Left lung (tissue), 10 donors: Measurements from ENCODE around the gene DHX35. TPM values are rescaled to one million over a fixed set of nuclear protein-coding genes. Genes with fewer than 3 reads are reported as not detected.
"Not testable (repeated sequence)": the region's sequence is repeated elsewhere in the genome, so short reads cannot be mapped to it uniquely, and the experiment has no call there.

ENCODE experiments used
- ATAC-seq: fragments of 200-7000 bp; cut with Tn5 transposase; one replicate; pipeline ENCODE4 v1.9.1; 2020; ENCODE audit warnings: moderate library complexity
- DNase-seq, 4 donors: peaks; one replicate each; pipeline ENCODE4 v3.0.0-alpha.2; 2013 to 2020
- H3K27ac ChIP-seq, 2 donors: fragments of 200-600 bp; sonication (generic) in 1 of 2; one replicate each; pipeline versions ENCODE4 v1.5.0 to v1.8.0; 2020 to 2021
- H3K27me3 ChIP-seq, 2 donors: fragments of 200-600 bp; sonication (generic) in 1 of 2; one replicate each; pipeline versions ENCODE4 v1.5.0 to v1.8.0; 2020 to 2021
- H3K36me3 ChIP-seq, 2 donors: fragments of 200-600 bp; sonication (generic) in 1 of 2; one replicate each; pipeline versions ENCODE4 v1.5.0 to v1.8.0; 2020 to 2021
- H3K4me1 ChIP-seq, 2 donors: fragments of 200-600 bp; one replicate each; pipeline ENCODE4 v1.8.0; 2021
- H3K4me3 ChIP-seq, 2 donors: fragments of 200-600 bp; sonication (generic) in 1 of 2; one replicate each; pipeline versions ENCODE4 v1.5.0 to v1.8.0; 2020 to 2021; ENCODE audit warnings: mild to moderate bottlenecking in 1 of 2
- H3K9me3 ChIP-seq, 2 donors: fragments of 200-600 bp; sonication (generic) in 1 of 2; one replicate each; pipeline versions ENCODE4 v1.5.0 to v1.8.0; 2020 to 2021
- CTCF ChIP-seq, 2 donors: fragments of 200-600 bp; sonication (generic) in 1 of 2; IDR thresholded peaks; one replicate each; pipeline versions ENCODE4 v1.5.0 to v1.8.0; 2021; ENCODE audit warnings: antibody characterized with exemption in 2 of 2
- intact Hi-C, 2 donors: fragments of 100-400 bp; cut with DNase I; formaldehyde crosslinking; loops; one replicate each; pipeline versions ENCODE4 v1.11.2 to v1.14.2; 2022
- polyA plus RNA-seq, 6 donors: library from polyadenylated mRNA; unstranded; fragments of 120-200 nt; gene quantifications; one replicate each; pipeline ENCODE4 v1.2.1, GENCODE V29; 2013; ENCODE audit not compliant: insufficient read length in 6 of 6
- total RNA-seq, 2 donors: library from RNA; stranded (reverse); fragmentation: NEBNext Ultra II Directional; extraction: Animal tissue kit (Norgen Biotek cat#: 25700); gene quantifications; one replicate each; pipeline ENCODE4 v1.2.1, GENCODE V29; 2021
- donor health status: DM: no; HTN: yes; CAD: no.
- donor health status: DM: no; HTN: no; CAD: no.

Gene DHX35
- total and polyA plus RNA-seq, 8 donors, result 7.5 to 17.7 (median 16.4) TPM

- no peak for ATAC-seq
- DNase-seq, result no peak
- no peaks in the 10 kb centered on the region for H3K27me3 ChIP-seq
- TF ChIP-seq CTCF (IDR thresholded peaks at IDR 0.05), result no peak
- no peak overlapping the region for H3K4me3 ChIP-seq
- peaks cover 0 to 3% of the 10 kb centered on the region in 2 donors for H3K36me3 ChIP-seq
- no peaks in the 10 kb centered on the region for H3K9me3 ChIP-seq
- intact Hi-C loops, result no loop called here
- peaks cover 0 to 6% of the 10 kb centered on the region in 2 donors for H3K4me1 ChIP-seq
- no peak overlapping the region for H3K27ac ChIP-seq
Observed at GRCh38 chr20:38957235-38957876, 4.8 kb upstream of the DHX35 start.

- no peak for TF ChIP-seq CTCF (IDR thresholded peaks at IDR 0.05)
- intact Hi-C loops, result no loop called here
- peaks cover 3 to 11% of the 10 kb centered on the region in 2 donors for H3K4me1 ChIP-seq
- no peak overlapping the region for H3K27ac ChIP-seq
- H3K9me3 ChIP-seq, result no peaks in the 10 kb centered on the region
- H3K4me3 ChIP-seq, result no peak overlapping the region
- H3K27me3 ChIP-seq, result no peaks in the 10 kb centered on the region
- no peaks in the 10 kb centered on the region for H3K36me3 ChIP-seq
- ATAC-seq (no peak), DNase-seq (no peak)
Observed at GRCh38 chr20:38957915-38958485, 4.1 kb upstream of the DHX35 start.

- intact Hi-C loops, result not testable (repeated sequence)
Observed at GRCh38 chr20:38960187-38960687, 1.9 kb upstream of the DHX35 start.

GRCh38 chr20:38961530-38962043 lies 557 bp upstream of the DHX35 start:
- intact Hi-C loops, result no loop called here
- ATAC-seq (no peak), DNase-seq (peak in 2 of 4 donors; percentile 2 to 4)
- Histone ChIP-seq H3K4me3 (peak overlapping the region; percentile 91 to 98), H3K4me1 (peaks cover 8 to 15% of the 10 kb centered on the region in 2 donors), H3K9me3 (no peaks in the 10 kb centered on the region), H3K27me3 (no peaks in the 10 kb centered on the region), H3K36me3 (no peaks in the 10 kb centered on the region), H3K27ac (peak overlapping the region; percentile 87 to 92)
- TF ChIP-seq CTCF (IDR thresholded peaks at IDR 0.05), result no peak

More at GRCh38 chr20:38960187-38960687, 1.9 kb upstream of the DHX35 start:
- not testable (repeated sequence) for H3K9me3 ChIP-seq, H3K36me3 ChIP-seq, H3K27ac ChIP-seq, DNase-seq, H3K4me3 ChIP-seq, H3K27me3 ChIP-seq, ATAC-seq
- peaks cover 8 to 15% of the 10 kb centered on the region in 2 donors for H3K4me1 ChIP-seq

GRCh38 chr20:38962928-38963401 lies 821 bp downstream of the DHX35 start:
- Histone ChIP-seq H3K27ac (peak overlapping the region; percentile 87 to 92), H3K4me1 (peaks cover 8 to 15% of the 10 kb centered on the region in 2 donors), H3K36me3 (no peaks in the 10 kb centered on the region), H3K4me3 (peak overlapping the region; percentile 91 to 98), H3K9me3 (no peaks in the 10 kb centered on the region), H3K27me3 (no peaks in the 10 kb centered on the region)
- intact Hi-C loops, result no loop called here
- no peak for ATAC-seq
- peak in 1 of 4 donors; percentile 2 for DNase-seq
- TF ChIP-seq CTCF (IDR thresholded peaks at IDR 0.05), result no peak
